GM21786 (cell line): ENCODE results near the gene RAB11FIP3.
"Not testable (repeated sequence)": the region's sequence is repeated elsewhere in the genome, so short reads cannot be mapped to it uniquely, and the experiment has no call there.

ENCODE experiments used
- ATAC-seq: cut with Tn5 transposase; IDR thresholded peaks from one replicate; pipeline ENCODE4 v1.9.1; 2021; ENCODE audit not compliant: unreplicated experiment

The RAB11FIP3 gene

GRCh38 chr16:491220-491919, 65.9 kb downstream of the RAB11FIP3 start:
- no peak for ATAC-seq

DNA sequence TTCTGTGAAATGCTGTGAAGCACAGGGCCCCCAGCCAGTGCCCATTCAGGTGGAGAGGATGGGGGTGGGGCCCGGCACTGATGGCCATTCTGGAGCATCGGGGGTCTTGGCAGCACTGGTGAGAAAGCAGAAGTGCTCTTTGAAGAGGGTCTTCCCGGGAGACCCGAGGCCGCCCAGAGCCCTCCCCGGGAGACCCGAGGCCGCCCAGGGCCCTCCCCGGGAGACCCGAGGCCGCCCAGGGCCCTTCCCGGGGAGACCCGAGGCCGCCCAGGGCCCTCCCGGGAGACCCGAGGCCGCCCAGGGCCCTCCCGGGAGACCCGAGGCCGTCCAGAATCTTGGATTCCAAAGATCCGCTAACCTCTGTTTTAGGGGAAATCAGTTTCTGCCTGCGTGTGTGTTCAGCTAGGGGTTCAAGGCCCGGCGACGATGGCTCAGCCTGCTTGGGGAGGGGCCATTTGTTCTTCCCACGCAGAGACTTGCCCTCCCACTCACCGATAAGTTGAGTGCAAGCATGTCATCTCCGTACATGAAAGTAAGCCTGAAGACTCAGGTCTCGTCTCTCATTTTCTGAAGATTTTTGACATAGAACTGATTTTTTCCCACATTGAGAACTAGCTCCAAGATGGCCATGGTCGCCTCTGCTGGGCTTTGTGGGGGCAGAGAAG, 66.9 kb downstream of the RAB11FIP3 start:
- no peak for ATAC-seq

- ATAC-seq = not testable (repeated sequence)
Measured at GRCh38 chr16:494676-495075, 69.2 kb downstream of the RAB11FIP3 start.

- no peak for ATAC-seq
Measured at GRCh38 chr16:495127-495748, 69.8 kb downstream of the RAB11FIP3 start.

- no peak for ATAC-seq
Measured at GRCh38 chr16:496097-496886, 70.8 kb downstream of the RAB11FIP3 start.

- ATAC-seq = no peak
Measured at GRCh38 chr16:497258-497657, 71.8 kb downstream of the RAB11FIP3 start.

GRCh38 chr16:499924-500323, 74.5 kb downstream of the RAB11FIP3 start:
- ATAC-seq = no peak

- ATAC-seq = no peak
Measured at GRCh38 chr16:500709-501108, 75.3 kb downstream of the RAB11FIP3 start.

DNA sequence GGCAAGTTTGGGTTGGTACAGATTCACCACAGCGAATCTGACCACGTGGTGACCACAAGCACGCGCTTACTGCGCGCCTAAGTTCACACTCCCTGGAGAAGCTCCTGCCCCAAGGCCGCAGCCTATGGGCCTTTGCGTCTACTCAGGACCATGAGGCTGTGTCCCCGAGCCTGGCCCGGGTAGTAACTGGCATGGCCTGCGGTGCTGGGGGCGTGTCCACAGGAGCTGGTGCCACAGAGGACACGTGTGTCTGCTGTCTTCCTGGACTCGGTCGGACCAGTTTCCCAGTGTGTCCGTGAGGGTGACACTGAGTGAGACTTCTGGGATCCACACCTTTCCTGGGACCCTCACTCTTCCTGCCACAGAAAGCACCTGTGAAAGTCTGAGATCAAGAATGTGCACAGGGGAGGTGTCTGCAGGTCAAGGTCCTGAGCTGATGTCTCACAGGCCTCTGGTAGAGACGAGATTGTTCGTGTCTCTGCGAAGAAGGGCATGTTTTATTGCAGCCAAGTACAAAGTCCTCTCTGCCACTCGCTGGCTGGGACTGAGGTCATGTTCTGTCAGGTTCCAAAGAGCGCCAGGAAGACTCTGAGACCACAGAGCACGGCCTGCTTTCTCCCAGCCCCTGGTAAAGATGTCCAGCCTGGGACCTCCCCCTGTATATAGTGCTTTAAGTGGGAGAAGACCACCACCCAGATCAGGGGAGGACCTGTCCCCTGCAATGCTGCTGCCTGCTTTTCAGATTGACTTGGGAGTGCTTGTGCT, 76.9 kb downstream of the RAB11FIP3 start:
- no peak for ATAC-seq

DNA sequence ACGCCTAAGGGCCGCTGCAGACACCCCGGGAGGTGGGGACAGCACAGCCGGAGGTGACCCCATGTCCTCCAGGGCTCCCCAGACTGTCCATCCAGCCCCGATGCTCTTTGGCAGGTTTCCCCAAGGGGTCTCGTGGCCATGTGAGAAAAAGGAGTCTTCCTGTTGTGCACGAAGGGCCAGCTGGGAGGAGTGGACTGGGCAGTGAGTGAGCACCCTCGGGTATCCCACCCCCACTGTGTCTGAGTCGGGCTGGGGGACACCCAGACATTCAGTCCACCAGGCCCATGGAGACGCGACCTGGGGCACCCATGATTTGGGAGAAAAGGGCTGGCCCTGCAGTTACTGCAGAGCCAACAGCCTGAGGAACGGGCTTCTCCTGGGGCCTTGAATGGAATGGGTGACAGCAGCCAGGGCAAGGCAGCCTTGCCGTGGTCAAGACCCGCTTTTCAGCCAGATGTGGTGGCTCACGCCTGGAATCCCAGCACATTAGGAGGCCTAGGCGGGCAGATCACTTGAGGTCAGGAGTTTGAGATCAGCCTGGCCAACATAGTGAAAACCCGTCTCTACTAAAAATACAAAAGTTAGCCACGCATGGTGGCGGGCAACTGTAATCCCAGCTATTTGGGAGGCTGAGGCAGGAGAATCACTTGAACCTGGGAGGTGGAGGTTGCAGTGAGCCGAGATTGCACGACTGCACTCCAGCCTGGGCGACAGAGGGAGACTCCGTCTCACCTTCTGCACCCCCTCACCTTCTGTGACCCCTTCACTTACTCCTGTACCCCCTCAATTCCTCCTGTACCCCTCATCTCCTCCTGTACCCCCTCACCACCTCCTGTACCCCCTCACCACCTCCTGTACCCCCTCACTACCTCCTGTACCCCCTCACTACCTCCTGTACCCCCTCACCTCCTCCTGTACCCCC, 78.0 kb downstream of the RAB11FIP3 start:
- ATAC-seq = no peak

GRCh38 chr16:505479-506245, 80.2 kb downstream of the RAB11FIP3 start:
- ATAC-seq = no peak

DNA sequence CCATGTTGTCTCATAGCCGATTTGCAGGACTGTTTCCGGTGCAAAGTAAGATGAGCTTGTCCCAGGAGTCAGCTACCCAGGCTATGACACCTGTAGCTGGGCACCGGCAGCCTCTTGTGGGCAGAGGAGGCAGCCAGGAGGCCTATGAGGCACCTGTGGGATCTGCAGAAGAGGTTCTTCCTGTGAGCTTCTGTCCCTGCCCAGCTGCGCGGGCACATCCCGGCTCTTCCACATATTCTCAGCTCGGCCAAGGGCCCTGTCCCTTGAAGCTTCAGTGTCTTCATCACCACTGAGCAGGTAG, 80.7 kb downstream of the RAB11FIP3 start:
- no peak for ATAC-seq

DNA sequence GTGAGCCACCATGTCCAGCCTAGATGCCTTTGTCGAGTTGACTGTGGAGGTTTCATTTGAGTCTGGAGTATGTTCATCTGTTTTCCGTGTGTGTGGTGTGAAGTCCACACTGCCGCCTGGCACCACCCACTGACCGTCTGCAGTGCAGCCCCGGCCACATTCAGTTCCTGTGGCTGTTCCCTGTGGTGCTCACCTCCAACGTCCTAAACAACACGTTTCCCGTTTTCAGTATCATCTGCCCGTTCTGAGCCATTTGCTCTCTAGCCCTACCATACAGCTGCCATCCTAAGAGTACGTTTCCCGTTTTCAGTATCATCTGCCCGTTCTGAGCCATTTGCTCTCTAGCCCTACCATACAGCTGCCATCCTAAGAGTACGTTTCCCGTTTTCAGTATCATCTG, 82.1 kb downstream of the RAB11FIP3 start:
- not testable (repeated sequence) for ATAC-seq

DNA sequence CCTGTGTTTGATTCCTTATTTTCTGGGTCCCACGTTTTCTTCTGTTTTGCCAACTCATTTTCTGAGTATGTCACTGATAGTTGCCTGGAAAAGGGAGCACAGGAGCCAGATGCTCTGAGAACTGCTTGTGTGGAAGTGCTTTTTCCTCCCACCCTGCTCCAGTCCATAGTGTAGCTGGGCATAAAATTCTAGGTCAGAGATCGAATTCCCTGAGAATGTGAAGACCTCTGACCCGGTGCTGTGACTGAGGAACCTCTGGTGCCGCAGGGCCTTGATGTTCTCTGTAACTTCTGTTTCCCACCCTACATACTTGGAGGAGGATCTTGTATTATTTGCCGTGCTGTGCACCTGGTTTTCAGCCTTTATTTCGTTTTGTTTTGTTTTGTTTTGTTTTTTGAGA, 82.5 kb downstream of the RAB11FIP3 start:
- ATAC-seq = no peak

GRCh38 chr16:508884-509736, 83.7 kb downstream of the RAB11FIP3 start:
- ATAC-seq = no peak

DNA sequence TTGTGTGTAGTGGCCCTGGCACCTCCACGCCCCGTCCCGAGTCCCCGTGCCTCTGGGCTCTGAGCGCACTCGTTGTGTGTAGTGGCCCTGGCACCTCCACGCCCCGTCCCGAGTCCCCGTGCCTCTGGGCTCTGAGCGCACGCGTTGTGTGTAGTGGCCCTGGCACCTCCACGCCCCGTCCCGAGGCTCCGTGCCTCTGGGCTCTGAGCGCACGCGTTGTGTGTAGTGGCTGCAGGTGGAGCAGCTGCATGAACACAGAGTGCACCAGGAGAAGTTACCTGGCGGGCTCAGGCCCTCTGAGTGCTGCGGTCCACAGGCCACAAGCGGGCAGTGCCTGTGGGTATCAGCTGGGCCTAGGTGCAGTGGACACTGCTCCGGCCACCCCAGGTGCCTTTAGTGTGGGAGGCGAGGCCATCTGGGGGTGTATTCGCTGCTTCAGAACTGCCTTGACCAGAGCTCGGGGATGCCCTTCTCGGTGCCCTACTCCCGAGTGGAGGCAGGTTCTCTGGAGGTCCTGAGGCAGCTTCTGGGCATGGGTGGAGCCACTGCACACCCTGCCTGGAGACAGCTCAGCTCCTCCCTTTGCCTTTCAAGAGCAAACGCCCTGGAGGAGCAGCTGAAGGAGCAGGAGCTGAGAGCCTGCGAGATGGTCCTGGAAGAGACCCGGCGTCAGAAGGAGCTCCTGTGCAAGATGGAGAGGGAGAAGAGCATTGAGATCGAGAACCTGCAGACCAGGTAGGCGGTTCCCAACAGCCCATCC, 84.8 kb downstream of the RAB11FIP3 start:
- ATAC-seq = no peak

DNA sequence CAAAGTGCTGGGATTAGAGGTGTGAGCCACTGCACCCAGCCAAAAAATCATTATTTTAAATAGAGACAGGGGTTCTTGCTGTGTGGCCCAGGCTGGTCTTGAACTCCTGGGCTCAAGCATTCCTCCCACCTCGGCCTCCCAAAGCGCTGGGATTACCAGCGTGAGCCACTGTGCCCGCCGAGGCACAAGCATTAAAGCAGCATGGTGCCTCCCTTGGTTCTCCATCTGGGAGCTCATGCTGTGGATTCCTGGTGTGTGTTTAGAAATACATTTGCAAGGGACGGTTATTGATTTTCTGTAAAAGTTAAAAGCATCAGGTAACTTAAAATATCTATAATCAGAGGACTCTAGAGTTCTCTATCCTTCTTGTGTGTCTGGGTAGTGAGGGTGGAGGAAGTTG, 87.4 kb downstream of the RAB11FIP3 start:
- ATAC-seq = no peak

DNA sequence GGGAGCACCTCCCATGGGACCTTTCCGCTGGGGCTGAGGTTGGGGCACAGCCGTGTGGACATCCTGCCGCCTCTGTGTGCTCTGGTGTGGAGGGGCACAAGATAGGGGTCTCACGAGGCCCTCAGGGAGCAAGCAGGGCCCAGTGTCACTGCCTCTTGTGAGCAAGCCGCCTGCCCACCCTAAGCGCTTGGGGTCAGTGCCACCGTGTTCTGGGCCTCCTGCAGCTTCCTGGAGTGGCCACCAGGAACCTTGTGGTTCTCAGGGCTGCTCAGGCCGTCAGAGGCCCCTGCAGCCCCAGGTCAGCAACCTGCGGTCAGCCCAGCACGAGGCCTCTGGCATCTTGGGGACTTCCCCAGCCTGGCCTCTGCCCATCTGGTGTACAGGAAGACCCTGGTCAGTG, 88.5 kb downstream of the RAB11FIP3 start:
- no peak for ATAC-seq
